ENCODE measurements around the gene YIF1B.
"Not testable (repeated sequence)": the region's sequence is repeated elsewhere in the genome, so short reads cannot be mapped to it uniquely, and the experiment has no call there.

- not testable (repeated sequence) for TF ChIP-seq CTCF, POLR2A, POLR2AphosphoS5, EP300 (IDR thresholded peaks at IDR 0.05)
Measured at GRCh38 chr19:38261942-38262341, 53.8 kb downstream of the YIF1B start.
